ENCODE results near the gene NLRX1. TPM values are rescaled to one million over a fixed set of nuclear protein-coding genes. Genes with fewer than 3 reads are reported as not detected.

Gene NLRX1
- total and polyA plus RNA-seq, 4 donors = 4.2 to 12.0 (median 10.4) TPM

DNA sequence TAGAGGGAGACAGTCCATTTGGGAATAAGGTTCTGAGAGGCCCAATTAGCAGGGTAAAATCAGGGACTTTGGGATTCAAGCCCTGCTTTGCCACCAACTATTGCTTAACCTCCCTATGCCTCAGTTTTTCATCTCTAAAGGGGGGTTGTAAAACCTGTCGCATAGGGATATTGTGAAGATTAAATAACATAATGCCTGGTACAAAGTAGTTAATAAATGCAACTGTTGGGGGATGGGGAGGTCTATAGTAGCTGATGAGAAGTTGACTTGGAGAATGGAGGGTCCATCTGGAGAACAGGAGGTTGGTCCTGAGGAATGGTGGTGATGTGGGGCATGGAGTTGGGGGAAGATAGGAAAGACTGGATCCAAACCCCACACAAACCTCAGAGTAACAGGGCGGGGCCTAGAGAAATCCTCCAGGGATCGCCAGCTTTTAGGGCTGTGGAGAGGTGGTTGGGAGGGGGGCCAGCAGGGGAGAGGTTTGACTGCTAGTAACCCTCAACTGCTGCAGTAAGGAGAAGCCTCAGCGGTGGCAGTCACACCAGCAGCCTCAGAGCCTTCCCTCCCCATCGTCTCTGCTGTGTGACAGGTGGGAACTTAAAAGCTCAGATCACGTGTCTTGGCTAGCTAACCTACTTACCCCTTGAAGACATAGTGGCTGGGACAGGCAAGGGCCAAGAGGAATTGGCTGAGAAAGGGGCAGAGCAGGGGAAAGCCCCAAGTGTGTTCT, 20.8 kb upstream of the NLRX1 start:
- TF ChIP-seq, protein P1, sequence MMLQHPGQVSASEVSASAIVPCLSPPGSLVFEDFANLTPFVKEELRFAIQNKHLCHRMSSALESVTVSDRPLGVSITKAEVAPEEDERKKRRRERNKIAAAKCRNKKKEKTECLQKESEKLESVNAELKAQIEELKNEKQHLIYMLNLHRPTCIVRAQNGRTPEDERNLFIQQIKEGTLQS (IDR thresholded peaks at IDR 0.05) = no peak
- no peak for TF ChIP-seq TAF1 (conservative IDR thresholded peaks at IDR 0.05)
- TF ChIP-seq, protein P2, sequence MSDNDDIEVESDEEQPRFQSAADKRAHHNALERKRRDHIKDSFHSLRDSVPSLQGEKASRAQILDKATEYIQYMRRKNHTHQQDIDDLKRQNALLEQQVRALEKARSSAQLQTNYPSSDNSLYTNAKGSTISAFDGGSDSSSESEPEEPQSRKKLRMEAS (IDR thresholded peaks at IDR 0.05) = no peak
- TF ChIP-seq FOXA2 (IDR thresholded peaks at IDR 0.05) = no peak
- TF ChIP-seq, protein P3, sequence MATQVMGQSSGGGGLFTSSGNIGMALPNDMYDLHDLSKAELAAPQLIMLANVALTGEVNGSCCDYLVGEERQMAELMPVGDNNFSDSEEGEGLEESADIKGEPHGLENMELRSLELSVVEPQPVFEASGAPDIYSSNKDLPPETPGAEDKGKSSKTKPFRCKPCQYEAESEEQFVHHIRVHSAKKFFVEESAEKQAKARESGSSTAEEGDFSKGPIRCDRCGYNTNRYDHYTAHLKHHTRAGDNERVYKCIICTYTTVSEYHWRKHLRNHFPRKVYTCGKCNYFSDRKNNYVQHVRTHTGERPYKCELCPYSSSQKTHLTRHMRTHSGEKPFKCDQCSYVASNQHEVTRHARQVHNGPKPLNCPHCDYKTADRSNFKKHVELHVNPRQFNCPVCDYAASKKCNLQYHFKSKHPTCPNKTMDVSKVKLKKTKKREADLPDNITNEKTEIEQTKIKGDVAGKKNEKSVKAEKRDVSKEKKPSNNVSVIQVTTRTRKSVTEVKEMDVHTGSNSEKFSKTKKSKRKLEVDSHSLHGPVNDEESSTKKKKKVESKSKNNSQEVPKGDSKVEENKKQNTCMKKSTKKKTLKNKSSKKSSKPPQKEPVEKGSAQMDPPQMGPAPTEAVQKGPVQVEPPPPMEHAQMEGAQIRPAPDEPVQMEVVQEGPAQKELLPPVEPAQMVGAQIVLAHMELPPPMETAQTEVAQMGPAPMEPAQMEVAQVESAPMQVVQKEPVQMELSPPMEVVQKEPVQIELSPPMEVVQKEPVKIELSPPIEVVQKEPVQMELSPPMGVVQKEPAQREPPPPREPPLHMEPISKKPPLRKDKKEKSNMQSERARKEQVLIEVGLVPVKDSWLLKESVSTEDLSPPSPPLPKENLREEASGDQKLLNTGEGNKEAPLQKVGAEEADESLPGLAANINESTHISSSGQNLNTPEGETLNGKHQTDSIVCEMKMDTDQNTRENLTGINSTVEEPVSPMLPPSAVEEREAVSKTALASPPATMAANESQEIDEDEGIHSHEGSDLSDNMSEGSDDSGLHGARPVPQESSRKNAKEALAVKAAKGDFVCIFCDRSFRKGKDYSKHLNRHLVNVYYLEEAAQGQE (IDR thresholded peaks at IDR 0.05) = no peak
- no peak for TF ChIP-seq YY1 (IDR thresholded peaks at IDR 0.05)
- TF ChIP-seq RXRA (IDR thresholded peaks at IDR 0.05) = no peak
- no peak for TF ChIP-seq SP1 (IDR thresholded peaks at IDR 0.05)
- TF ChIP-seq GABPA (IDR thresholded peaks at IDR 0.05 in 1 of 2, conservative IDR thresholded peaks at IDR 0.05 in 1 of 2) = no peak
- TF ChIP-seq, protein P4, sequence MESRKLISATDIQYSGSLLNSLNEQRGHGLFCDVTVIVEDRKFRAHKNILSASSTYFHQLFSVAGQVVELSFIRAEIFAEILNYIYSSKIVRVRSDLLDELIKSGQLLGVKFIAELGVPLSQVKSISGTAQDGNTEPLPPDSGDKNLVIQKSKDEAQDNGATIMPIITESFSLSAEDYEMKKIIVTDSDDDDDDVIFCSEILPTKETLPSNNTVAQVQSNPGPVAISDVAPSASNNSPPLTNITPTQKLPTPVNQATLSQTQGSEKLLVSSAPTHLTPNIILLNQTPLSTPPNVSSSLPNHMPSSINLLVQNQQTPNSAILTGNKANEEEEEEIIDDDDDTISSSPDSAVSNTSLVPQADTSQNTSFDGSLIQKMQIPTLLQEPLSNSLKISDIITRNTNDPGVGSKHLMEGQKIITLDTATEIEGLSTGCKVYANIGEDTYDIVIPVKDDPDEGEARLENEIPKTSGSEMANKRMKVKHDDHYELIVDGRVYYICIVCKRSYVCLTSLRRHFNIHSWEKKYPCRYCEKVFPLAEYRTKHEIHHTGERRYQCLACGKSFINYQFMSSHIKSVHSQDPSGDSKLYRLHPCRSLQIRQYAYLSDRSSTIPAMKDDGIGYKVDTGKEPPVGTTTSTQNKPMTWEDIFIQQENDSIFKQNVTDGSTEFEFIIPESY (IDR thresholded peaks at IDR 0.05) = no peak
- TF ChIP-seq RAD21 (IDR thresholded peaks at IDR 0.05) = no peak
- no peak for TF ChIP-seq FOXA1 (IDR thresholded peaks at IDR 0.05)
- TF ChIP-seq HNF4A (conservative IDR thresholded peaks at IDR 0.05) = no peak
- TF ChIP-seq, protein P5, sequence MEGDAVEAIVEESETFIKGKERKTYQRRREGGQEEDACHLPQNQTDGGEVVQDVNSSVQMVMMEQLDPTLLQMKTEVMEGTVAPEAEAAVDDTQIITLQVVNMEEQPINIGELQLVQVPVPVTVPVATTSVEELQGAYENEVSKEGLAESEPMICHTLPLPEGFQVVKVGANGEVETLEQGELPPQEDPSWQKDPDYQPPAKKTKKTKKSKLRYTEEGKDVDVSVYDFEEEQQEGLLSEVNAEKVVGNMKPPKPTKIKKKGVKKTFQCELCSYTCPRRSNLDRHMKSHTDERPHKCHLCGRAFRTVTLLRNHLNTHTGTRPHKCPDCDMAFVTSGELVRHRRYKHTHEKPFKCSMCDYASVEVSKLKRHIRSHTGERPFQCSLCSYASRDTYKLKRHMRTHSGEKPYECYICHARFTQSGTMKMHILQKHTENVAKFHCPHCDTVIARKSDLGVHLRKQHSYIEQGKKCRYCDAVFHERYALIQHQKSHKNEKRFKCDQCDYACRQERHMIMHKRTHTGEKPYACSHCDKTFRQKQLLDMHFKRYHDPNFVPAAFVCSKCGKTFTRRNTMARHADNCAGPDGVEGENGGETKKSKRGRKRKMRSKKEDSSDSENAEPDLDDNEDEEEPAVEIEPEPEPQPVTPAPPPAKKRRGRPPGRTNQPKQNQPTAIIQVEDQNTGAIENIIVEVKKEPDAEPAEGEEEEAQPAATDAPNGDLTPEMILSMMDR (IDR thresholded peaks at IDR 0.05; ENCODE audit: low read depth, low read length, missing input control) = no peak
- no peak for TF ChIP-seq EGR1 (IDR thresholded peaks at IDR 0.05; ENCODE audit: low read depth in 2 of 2)
- no peak for TF ChIP-seq HNF4G (IDR thresholded peaks at IDR 0.05)
- no peak for TF ChIP-seq JUND (IDR thresholded peaks at IDR 0.05)
- TF ChIP-seq NR2F2 (IDR thresholded peaks at IDR 0.05) = no peak
- Histone ChIP-seq H3K36me3 (ENCODE audit: control insufficient read depth in 4 of 4, insufficient read depth in 3 of 4, low read depth in 1 of 4, low read length in 3 of 4) (no peaks in the 10 kb centered on the region), H3K9ac (ENCODE audit: low read depth in 1 of 2, low read length in 2 of 2) (no peak overlapping the region), H3K27ac (ENCODE audit: low read depth in 1 of 2, low read length in 2 of 2) (no peak overlapping the region), H3K4me1 (ENCODE audit: control insufficient read depth in 4 of 4, insufficient read depth in 4 of 4, low read length in 3 of 4) (peaks cover 4 to 23% (median 11%) of the 10 kb centered on the region in 4 donors), H3K27me3 (ENCODE audit: control insufficient read depth in 4 of 4, insufficient read depth in 4 of 4, low read length in 3 of 4) (peaks cover 0 to 4% (median 0%) of the 10 kb centered on the region in 4 donors), H3K9me3 (ENCODE audit: control insufficient read depth in 4 of 4, low read length in 3 of 4) (no peaks in the 10 kb centered on the region), H3K4me3 (ENCODE audit: low read depth in 1 of 3, low read length in 3 of 3) (no peak overlapping the region)
- 67% methylated on average over 6 of the region's 6 CpGs for WGBS
- DNase-seq (ENCODE audit: low spot score) = no peak

Data from liver (tissue), 9 donors.